Measurements from ENCODE around the gene ARHGEF10L. TPM values are rescaled to one million over a fixed set of nuclear protein-coding genes. Genes with fewer than 3 reads are reported as not detected.

The ARHGEF10L gene
- total RNA-seq, 1 donor: 7.6 TPM

DNA sequence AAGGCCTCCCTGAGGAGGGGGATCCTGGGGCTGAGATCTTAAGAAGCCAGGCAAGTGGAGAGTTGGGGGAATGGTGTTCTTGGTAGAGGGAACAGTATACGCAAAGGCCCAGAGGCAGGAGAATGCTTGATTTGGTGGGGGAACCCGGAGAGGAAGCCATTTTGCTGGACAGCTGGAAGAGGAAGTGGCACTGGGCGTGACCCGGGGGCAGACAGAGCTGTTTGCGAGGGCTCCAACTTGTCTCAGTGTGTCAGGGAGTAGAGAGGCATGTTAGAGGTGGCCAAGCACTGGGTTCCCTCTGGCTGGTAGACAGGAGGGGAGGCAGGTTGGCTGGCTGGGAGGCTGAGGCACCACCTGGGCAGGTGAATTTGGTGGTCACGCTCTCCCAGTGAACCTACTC lies 119.3 kb downstream of the ARHGEF10L start:
- H3K27me3 ChIP-seq (ENCODE audit: insufficient read depth, low read length): no peaks in the 10 kb centered on the region
- no peaks in the 10 kb centered on the region for H3K9me3 ChIP-seq (ENCODE audit: low read depth, low read length)
- peaks cover 8% of the 10 kb centered on the region for H3K4me1 ChIP-seq (ENCODE audit: insufficient read depth, low read length)
- H3K4me3 ChIP-seq (ENCODE audit: low read length): no peak overlapping the region

DNA sequence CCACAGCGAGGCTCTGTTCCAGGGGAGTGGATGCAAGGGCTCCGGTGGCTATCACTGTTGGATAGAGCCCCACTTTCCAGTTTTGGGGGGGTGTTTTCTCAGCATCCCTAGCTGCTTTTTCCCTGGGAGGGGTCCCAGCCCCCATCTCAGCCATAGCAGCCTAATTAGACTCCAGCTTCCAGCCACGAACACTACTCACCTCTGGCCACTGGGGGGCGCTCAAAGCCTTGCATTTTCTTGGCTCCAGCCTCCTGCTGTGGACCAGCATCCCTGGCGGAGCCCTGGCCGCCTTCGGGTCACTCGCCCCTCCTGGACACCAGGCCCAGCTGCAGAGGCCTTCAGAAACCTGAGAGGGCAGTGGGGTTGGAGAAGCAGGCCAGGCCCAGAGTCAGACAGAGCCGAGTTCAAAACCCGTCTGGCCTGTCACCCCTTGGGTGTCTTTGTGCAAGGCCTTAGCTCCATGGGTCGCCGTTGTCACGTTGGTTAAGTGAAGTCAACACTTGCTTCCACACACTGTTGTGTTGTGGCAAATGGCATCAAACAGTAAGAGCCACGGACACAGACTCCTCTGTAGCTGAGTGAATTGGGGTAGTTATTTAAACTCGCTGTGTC lies 122.2 kb downstream of the ARHGEF10L start:
- Histone ChIP-seq H3K4me1 (ENCODE audit: insufficient read depth, low read length) (peaks cover 8% of the 10 kb centered on the region), H3K27me3 (ENCODE audit: insufficient read depth, low read length) (no peaks in the 10 kb centered on the region), H3K9me3 (ENCODE audit: low read depth, low read length) (no peaks in the 10 kb centered on the region), H3K4me3 (ENCODE audit: low read length) (no peak overlapping the region)

DNA sequence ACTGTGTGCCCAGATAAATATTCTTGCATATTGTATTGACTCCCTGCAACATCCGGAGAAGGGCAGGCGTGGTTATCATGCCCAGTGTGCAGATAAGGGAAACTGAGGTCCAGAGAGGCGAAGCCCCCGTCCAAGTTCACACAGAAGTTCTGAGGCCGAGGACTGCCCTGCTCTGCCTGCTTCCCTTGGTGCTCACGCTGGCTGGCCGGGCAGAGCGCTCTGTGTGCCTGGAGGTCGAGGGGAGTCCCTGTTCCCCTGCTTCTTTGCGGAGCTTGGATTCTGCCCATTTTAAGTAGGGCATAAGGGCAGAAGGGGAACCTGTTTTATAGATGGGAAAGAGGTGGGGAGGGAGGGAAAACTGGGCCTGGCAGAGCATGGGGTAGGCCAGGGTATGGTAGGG lies 122.8 kb downstream of the ARHGEF10L start:
- H3K9me3 ChIP-seq (ENCODE audit: low read depth, low read length): no peaks in the 10 kb centered on the region
- H3K4me1 ChIP-seq (ENCODE audit: insufficient read depth, low read length): peaks cover 8% of the 10 kb centered on the region
- H3K4me3 ChIP-seq (ENCODE audit: low read length): no peak overlapping the region
- no peaks in the 10 kb centered on the region for H3K27me3 ChIP-seq (ENCODE audit: insufficient read depth, low read length)

DNA sequence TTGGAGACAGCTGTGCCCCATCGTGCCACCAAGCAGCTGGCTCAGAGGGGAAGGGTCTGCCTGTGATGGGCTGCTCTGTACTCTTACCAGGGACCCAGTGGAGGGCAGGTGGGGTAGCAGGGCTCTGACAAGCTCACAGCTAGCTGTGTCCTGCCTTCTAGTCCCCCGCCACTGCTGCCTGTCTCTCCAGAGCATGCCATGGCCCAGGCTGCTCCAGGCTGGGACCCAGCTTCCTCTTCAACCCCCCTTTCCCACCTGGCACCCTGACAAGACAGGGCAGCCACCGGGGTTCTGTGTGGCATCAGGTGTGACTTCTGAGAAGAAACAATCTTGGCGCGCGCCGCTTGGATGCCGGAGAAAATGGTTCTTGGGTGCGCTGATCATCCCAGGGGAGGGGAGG lies 123.3 kb downstream of the ARHGEF10L start:
- no peak overlapping the region for H3K4me3 ChIP-seq (ENCODE audit: low read length)
- H3K4me1 ChIP-seq (ENCODE audit: insufficient read depth, low read length): peaks cover 8% of the 10 kb centered on the region
- no peaks in the 10 kb centered on the region for H3K27me3 ChIP-seq (ENCODE audit: insufficient read depth, low read length)
- no peaks in the 10 kb centered on the region for H3K9me3 ChIP-seq (ENCODE audit: low read depth, low read length)

GRCh38 chr1:17663646-17664045 lies 124.1 kb downstream of the ARHGEF10L start:
- Histone ChIP-seq H3K4me3 (ENCODE audit: low read length) (no peak overlapping the region), H3K27me3 (ENCODE audit: insufficient read depth, low read length) (no peaks in the 10 kb centered on the region), H3K9me3 (ENCODE audit: low read depth, low read length) (no peaks in the 10 kb centered on the region), H3K4me1 (ENCODE audit: insufficient read depth, low read length) (peaks cover 5% of the 10 kb centered on the region)

DNA sequence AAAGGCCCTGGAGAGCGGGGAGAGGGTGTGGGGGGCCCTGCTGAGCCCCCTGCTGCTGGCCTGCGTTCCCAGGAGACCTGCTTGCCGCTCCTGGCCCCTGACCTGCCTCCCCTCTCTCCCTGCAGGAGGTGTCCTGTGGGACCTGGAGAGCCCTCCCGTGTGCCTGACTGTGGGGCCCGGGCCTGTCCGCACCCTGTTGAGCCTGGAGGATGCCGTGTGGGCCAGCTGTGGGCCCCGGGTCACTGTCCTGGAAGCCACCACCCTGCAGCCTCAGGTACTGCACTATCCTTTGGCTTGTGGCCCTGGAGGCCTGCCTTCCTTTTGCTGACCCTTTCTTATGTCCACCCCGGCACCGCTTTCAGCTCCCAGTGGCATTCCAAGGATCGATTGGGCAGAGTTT lies 124.8 kb downstream of the ARHGEF10L start:
- no peaks in the 10 kb centered on the region for H3K27me3 ChIP-seq (ENCODE audit: insufficient read depth, low read length)
- H3K4me3 ChIP-seq (ENCODE audit: low read length): no peak overlapping the region
- H3K4me1 ChIP-seq (ENCODE audit: insufficient read depth, low read length): peaks cover under 1% of the 10 kb centered on the region
- no peaks in the 10 kb centered on the region for H3K9me3 ChIP-seq (ENCODE audit: low read depth, low read length)

GRCh38 chr1:17665054-17665453 lies 125.6 kb downstream of the ARHGEF10L start:
- H3K4me1 ChIP-seq (ENCODE audit: insufficient read depth, low read length): no peaks in the 10 kb centered on the region
- H3K4me3 ChIP-seq (ENCODE audit: low read length): no peak overlapping the region
- H3K27me3 ChIP-seq (ENCODE audit: insufficient read depth, low read length): no peaks in the 10 kb centered on the region
- no peaks in the 10 kb centered on the region for H3K9me3 ChIP-seq (ENCODE audit: low read depth, low read length)

DNA sequence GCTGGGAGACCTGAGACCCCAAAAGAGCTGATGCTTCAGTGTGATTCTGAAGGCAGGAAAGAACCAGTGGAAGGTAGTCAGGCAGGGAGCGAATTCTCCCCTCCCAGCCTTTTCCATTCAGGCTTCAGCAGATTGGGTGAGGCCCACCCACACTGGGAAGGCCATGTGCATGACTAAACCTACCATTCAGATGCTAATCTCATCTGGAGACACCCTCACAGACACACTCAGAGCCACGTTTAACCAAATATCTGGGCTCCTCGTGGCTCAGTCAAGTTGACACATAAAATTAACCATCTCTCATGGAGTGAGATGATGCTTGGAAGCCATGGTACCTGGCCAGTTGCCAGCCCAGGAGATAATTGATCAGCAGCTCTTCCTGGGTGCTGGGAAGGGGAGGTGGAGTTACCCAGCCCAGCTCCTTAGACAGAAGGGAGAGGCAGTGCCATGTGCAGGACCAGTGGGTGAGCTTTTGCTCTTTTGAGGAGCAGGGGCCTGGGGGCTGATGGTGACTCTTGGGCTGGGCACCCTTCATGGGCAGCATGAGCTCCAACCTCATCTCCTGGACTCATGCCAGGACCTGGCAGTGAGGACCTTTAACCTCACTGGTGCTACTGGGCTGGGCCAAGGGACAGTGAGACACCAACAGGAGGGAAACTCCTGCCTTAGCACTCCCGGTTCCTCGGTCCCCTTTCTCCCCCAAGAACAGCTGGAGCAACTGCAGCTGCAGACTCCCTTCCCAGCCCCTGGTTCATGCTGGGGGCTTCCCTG lies 126.6 kb downstream of the ARHGEF10L start:
- no peak overlapping the region for H3K4me3 ChIP-seq (ENCODE audit: low read length)
- no peaks in the 10 kb centered on the region for H3K9me3 ChIP-seq (ENCODE audit: low read depth, low read length)
- no peaks in the 10 kb centered on the region for H3K27me3 ChIP-seq (ENCODE audit: insufficient read depth, low read length)
- H3K4me1 ChIP-seq (ENCODE audit: insufficient read depth, low read length): no peaks in the 10 kb centered on the region

DNA sequence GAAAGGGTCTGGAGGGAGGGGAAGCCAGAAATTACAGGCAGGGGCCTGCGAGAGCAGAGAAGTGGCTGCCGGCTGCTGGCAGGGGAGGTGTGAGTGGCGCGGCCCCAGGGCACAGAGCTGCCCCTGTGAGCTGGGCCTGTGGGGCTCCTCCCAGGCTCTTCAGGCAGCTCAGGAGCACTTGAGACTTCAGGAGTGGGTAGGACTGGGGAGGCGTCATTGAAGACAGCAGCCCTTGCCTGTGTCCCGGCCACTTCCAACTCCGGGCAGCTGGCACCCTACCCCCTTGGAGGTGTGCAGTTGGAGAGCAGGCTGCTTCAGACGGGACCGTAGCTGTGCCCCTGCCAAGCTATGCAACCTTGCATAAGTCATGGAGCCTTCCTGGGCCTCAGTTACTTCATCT lies 128.1 kb downstream of the ARHGEF10L start:
- H3K4me3 ChIP-seq (ENCODE audit: low read length): no peak overlapping the region
- no peaks in the 10 kb centered on the region for H3K4me1 ChIP-seq (ENCODE audit: insufficient read depth, low read length)
- H3K9me3 ChIP-seq (ENCODE audit: low read depth, low read length): no peaks in the 10 kb centered on the region
- no peaks in the 10 kb centered on the region for H3K27me3 ChIP-seq (ENCODE audit: insufficient read depth, low read length)

DNA sequence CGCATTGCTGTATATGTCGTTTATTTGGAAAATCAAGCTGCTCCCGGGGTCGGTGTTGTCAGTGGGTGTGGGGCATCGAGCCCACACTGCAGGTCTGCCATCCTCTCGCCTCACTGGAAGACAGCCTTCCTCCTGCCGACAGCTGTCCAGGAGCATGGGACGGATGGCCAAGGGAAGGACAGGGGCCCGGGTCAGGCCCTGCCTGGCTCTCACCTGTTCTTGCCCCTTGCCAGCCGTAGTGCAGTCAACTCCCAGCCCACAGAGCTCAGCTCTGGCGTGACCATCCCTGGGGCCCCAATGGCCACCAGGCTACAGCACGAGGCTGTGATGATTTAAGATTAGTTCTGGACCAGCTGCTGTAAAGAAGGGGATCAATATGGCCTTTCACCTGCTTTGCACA lies 128.7 kb downstream of the ARHGEF10L start:
- no peak overlapping the region for H3K4me3 ChIP-seq (ENCODE audit: low read length)
- no peaks in the 10 kb centered on the region for H3K9me3 ChIP-seq (ENCODE audit: low read depth, low read length)
- no peaks in the 10 kb centered on the region for H3K27me3 ChIP-seq (ENCODE audit: insufficient read depth, low read length)
- no peaks in the 10 kb centered on the region for H3K4me1 ChIP-seq (ENCODE audit: insufficient read depth, low read length)

DNA sequence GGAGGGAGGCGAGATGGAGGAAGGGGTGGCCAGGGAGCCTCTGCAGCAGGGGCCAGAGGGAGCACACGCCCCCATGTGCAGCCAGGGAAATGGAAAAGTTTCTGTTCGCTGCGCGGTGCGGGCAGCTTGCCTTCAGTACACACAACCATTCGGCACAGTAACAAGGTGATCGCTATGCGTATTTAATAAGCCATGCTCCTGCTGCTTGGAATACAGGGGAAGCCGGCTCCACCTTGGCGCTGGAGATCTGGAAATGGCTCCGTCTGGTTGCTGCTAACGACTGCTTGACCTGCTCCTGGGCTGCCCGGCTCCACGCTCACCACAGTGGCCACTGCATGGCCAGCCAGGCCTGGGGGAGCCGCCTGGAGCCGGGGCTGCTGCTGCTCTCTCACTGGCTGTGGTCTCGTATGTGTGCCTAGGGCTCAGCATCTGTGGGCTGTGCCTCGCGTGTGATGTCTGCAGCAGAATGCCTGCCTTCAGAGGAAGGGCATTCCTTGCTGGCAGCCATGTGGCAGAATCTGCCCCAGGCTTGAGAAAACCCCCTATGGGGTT lies 129.2 kb downstream of the ARHGEF10L start:
- no peaks in the 10 kb centered on the region for H3K9me3 ChIP-seq (ENCODE audit: low read depth, low read length)
- no peak overlapping the region for H3K4me3 ChIP-seq (ENCODE audit: low read length)
- no peaks in the 10 kb centered on the region for H3K4me1 ChIP-seq (ENCODE audit: insufficient read depth, low read length)
- H3K27me3 ChIP-seq (ENCODE audit: insufficient read depth, low read length): no peaks in the 10 kb centered on the region

DNA sequence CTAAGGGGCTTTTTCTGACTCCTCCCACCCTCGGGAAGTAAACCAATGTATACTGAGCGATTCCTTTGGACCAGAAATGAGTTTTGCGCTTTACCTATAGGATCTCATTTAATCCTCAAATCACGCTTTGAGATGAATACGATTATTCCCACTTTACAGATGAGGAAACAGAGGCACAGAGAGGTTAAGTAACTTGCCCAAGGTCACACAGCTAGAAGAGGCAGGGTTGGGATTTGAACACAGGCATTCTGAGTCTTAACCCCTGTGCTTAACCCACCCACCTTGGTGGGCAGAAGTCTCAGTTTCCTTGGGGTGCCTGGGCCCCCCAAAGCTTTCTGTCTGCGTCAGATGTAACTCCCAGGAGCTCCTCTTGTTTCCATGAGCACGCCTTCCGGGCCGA lies 129.8 kb downstream of the ARHGEF10L start:
- H3K4me3 ChIP-seq (ENCODE audit: low read length): no peak overlapping the region
- no peaks in the 10 kb centered on the region for H3K4me1 ChIP-seq (ENCODE audit: insufficient read depth, low read length)
- no peaks in the 10 kb centered on the region for H3K9me3 ChIP-seq (ENCODE audit: low read depth, low read length)
- no peaks in the 10 kb centered on the region for H3K27me3 ChIP-seq (ENCODE audit: insufficient read depth, low read length)

- H3K4me3 ChIP-seq (ENCODE audit: low read length): no peak overlapping the region
- H3K27me3 ChIP-seq (ENCODE audit: insufficient read depth, low read length): no peaks in the 10 kb centered on the region
- no peaks in the 10 kb centered on the region for H3K4me1 ChIP-seq (ENCODE audit: insufficient read depth, low read length)
- H3K9me3 ChIP-seq (ENCODE audit: low read depth, low read length): no peaks in the 10 kb centered on the region
Observed at GRCh38 chr1:17669866-17670451, 130.5 kb downstream of the ARHGEF10L start.

- H3K4me3 ChIP-seq (ENCODE audit: low read length): no peak overlapping the region
Observed at GRCh38 chr1:17670587-17671313, 131.3 kb downstream of the ARHGEF10L start.

GRCh38 chr1:17671314-17671705 lies 131.8 kb downstream of the ARHGEF10L start:
- Histone ChIP-seq H3K9me3 (ENCODE audit: low read depth, low read length) (no peaks in the 10 kb centered on the region), H3K27me3 (ENCODE audit: insufficient read depth, low read length) (no peaks in the 10 kb centered on the region), H3K4me1 (ENCODE audit: insufficient read depth, low read length) (no peaks in the 10 kb centered on the region), H3K4me3 (ENCODE audit: low read length) (no peak overlapping the region)

More at GRCh38 chr1:17670587-17671313, 131.3 kb downstream of the ARHGEF10L start:
- Histone ChIP-seq H3K9me3 (ENCODE audit: low read depth, low read length) (no peaks in the 10 kb centered on the region), H3K27me3 (ENCODE audit: insufficient read depth, low read length) (no peaks in the 10 kb centered on the region), H3K4me1 (ENCODE audit: insufficient read depth, low read length) (no peaks in the 10 kb centered on the region)
